Coronary artery (tissue), 2 donors: ENCODE data around the gene INA.

Source experiments
- DNase-seq: peaks from one replicate; pipeline ENCODE4 v3.0.0-alpha.2; 2017; ENCODE audit warnings: low spot score
- H3K27ac ChIP-seq, 2 donors: fragments of 200-600 bp; sonication (generic); one replicate each; pipeline ENCODE4 v1.5.1; 2016 to 2019
- H3K4me3 ChIP-seq: fragments of 200-600 bp; sonication (generic); 2 replicates; pipeline ENCODE4 v1.5.1; 2016; ENCODE audit warnings: mild to moderate bottlenecking, moderate library complexity
- CTCF ChIP-seq: fragments of 200-600 bp; sonication (generic); IDR thresholded peaks from one replicate; pipeline ENCODE4 v1.5.1; 2019; ENCODE audit warnings: antibody characterized with exemption

Gene INA

GRCh38 chr10:103276251-103276895, 565 bp upstream of the INA start:
- Histone ChIP-seq H3K4me3 (peak overlapping the region; percentile 58), H3K27ac (no peak overlapping the region)
- no peak for TF ChIP-seq CTCF
- DNase-seq, result no peak

- no peak for DNase-seq
- Histone ChIP-seq H3K27ac (no peak overlapping the region), H3K4me3 (peak overlapping the region; percentile 58)
- no peak for TF ChIP-seq CTCF
These were observed 987 bp downstream of the INA start for GRCh38 chr10:103277713-103278536.

- no peak for DNase-seq
- no peak overlapping the region for H3K27ac ChIP-seq
- no peak for TF ChIP-seq CTCF
- no peak overlapping the region for H3K4me3 ChIP-seq
These were observed 1.5 kb downstream of the INA start for GRCh38 chr10:103278537-103278823.

GRCh38 chr10:103278862-103279298, 1.9 kb downstream of the INA start:
- H3K27ac ChIP-seq, result no peak overlapping the region
- no peak for DNase-seq
- no peak overlapping the region for H3K4me3 ChIP-seq
- no peak for TF ChIP-seq CTCF

GRCh38 chr10:103280031-103280430, 3.1 kb downstream of the INA start:
- no peak overlapping the region for H3K4me3 ChIP-seq
- no peak for DNase-seq
- no peak overlapping the region for H3K27ac ChIP-seq
- no peak for TF ChIP-seq CTCF

GRCh38 chr10:103280506-103280905, 3.6 kb downstream of the INA start:
- no peak for TF ChIP-seq CTCF
- no peak overlapping the region for H3K4me3 ChIP-seq
- H3K27ac ChIP-seq, result no peak overlapping the region
- no peak for DNase-seq

- Histone ChIP-seq H3K4me3 (no peak overlapping the region), H3K27ac (no peak overlapping the region)
- no peak for DNase-seq
- no peak for TF ChIP-seq CTCF
These were observed 4.8 kb downstream of the INA start for GRCh38 chr10:103281753-103282152.
